SK-N-SH (cell line): Measurements from ENCODE around the gene PRR33. TPM values are rescaled to one million over a fixed set of nuclear protein-coding genes. Genes with fewer than 3 reads are reported as not detected.

Source experiments
- polyA plus RNA-seq, 3 experiments: library from polyadenylated mRNA; depleted of rRNA; stranded (reverse); fragments of >200 nt; gene quantifications; 2 replicates each; pipeline ENCODE4 v1.2.3, GENCODE V29; 2012
- small RNA-seq, 7 experiments: library from RNA; depleted of rRNA; stranded (forward); fragments of <200 nt; gene quantifications; one replicate each; pipeline ENCODE3, GENCODE V24; 2012

Gene PRR33
- polyA plus RNA-seq, 1 of the 3 experiments (the other 2 are of a cell fraction): not detected

Small RNAs within 50 kb of the gene (small RNA-seq; reads per million reads assigned to genes)
- 0 reads per million in 7 experiments for gene AC051649.1
- 0 reads per million in 7 experiments for gene MIR4298

Other genes starting within 250 kb of the PRR33 start
- gene KRTAP5-6, start 194.7 kb downstream of the PRR33 start, polyA plus RNA-seq (2012; rRNA removed): not detected in 2 replicates
- 0.21 and 0.31 TPM in 2 replicates for gene IFITM10, start 141.3 kb downstream of the PRR33 start, polyA plus RNA-seq (2012; rRNA removed)
- 93.0 and 187 TPM in 2 replicates for gene CTSD, start 128.0 kb downstream of the PRR33 start, polyA plus RNA-seq (2012; rRNA removed)
- not detected in 2 replicates for gene SYT8, start 56.9 kb downstream of the PRR33 start, polyA plus RNA-seq (2012; rRNA removed)
- not detected in 2 replicates for gene TNNI2, start 52.9 kb downstream of the PRR33 start, polyA plus RNA-seq (2012; rRNA removed)
- 0.34 and 0.38 TPM in 2 replicates for gene LSP1, start 38.8 kb downstream of the PRR33 start, polyA plus RNA-seq (2012; rRNA removed)
- gene TNNT3, start 27.8 kb upstream of the PRR33 start, polyA plus RNA-seq (2012; rRNA removed): not detected in 2 replicates
- gene MRPL23, start 55.4 kb upstream of the PRR33 start, polyA plus RNA-seq (2012; rRNA removed): 226 and 264 TPM in 2 replicates
- 3.7 and 4.6 TPM in 2 replicates for gene H19, start 105.9 kb upstream of the PRR33 start, polyA plus RNA-seq (2012; rRNA removed)
- gene IGF2, start 247.5 kb upstream of the PRR33 start, polyA plus RNA-seq (2012; rRNA removed): 0.05 TPM in 1 of 2 replicates, not detected in the other